Hematopoietic multipotent progenitor cell (in vitro differentiated cells): ENCODE results near the gene TNF. TPM values are rescaled to one million over a fixed set of nuclear protein-coding genes. Genes with fewer than 3 reads are reported as not detected.
A peak's percentile ranks its signal among the peaks of the same experiment; 100 is the strongest.
"Not testable (repeated sequence)": the region's sequence is repeated elsewhere in the genome, so short reads cannot be mapped to it uniquely, and the experiment has no call there.

Experiments
- DNase-seq, 3 donors: peaks; one replicate each; pipeline ENCODE4 v3.0.0-alpha.2; 2011 to 2015; ENCODE audit warnings: low read depth in 2 of 3, low spot score in 2 of 3
- total RNA-seq: library from RNA; depleted of rRNA; stranded (reverse); fragments of >200 nt; gene quantifications from one replicate; pipeline ENCODE4 v1.2.3, GENCODE V29; 2012

TNF gene
- total RNA-seq, 1 donor: 0.27 TPM

- peak in 2 of 3 donors; percentile 92 to 97 for DNase-seq
Measured at GRCh38 chr6:31586599-31587281, 11.4 kb downstream of the TNF start.

GRCh38 chr6:31587791-31588777 is 12.7 kb downstream of the TNF start:
- no peak for DNase-seq

- DNase-seq: no peak
Measured at GRCh38 chr6:31588871-31589650, 13.7 kb downstream of the TNF start.

GRCh38 chr6:31590691-31591090 is 15.3 kb downstream of the TNF start:
- DNase-seq: not testable (repeated sequence)

- no peak for DNase-seq
Measured at GRCh38 chr6:31592396-31592771, 17.0 kb downstream of the TNF start.

- peak in 2 of 3 donors; percentile 64 to 81 for DNase-seq
Measured at GRCh38 chr6:31597006-31597405, 21.6 kb downstream of the TNF start.

GRCh38 chr6:31607317-31607716 is 32.0 kb downstream of the TNF start:
- no peak for DNase-seq

- peak in 1 of 3 donors; percentile 66 for DNase-seq
Measured at GRCh38 chr6:31609519-31610406, 34.4 kb downstream of the TNF start.

- DNase-seq: no peak
Measured at GRCh38 chr6:31610968-31611367, 35.6 kb downstream of the TNF start.

GRCh38 chr6:31614075-31614619 is 38.8 kb downstream of the TNF start:
- no peak for DNase-seq

- DNase-seq: peak in 1 of 3 donors; percentile 44
Measured at GRCh38 chr6:31614684-31615578, 39.6 kb downstream of the TNF start, which contains the start of gene AIF1. AIF1 (plus strand) TSS chr6:31615234; CDS start chr6:31615330, 96 bp downstream.

GRCh38 chr6:31615748-31616147 is 40.4 kb downstream of the TNF start:
- peak in 2 of 3 donors; percentile 70 to 91 for DNase-seq

GRCh38 chr6:31617010-31617409 is 41.6 kb downstream of the TNF start:
- no peak for DNase-seq

- DNase-seq: peak; percentile 95 to 100 (median 99)
Measured at GRCh38 chr6:31619805-31620585, 44.6 kb downstream of the TNF start.

GRCh38 chr6:31620586-31621319 is 45.4 kb downstream of the TNF start, which contains the start of gene PRRC2A:
PRRC2A (plus strand) TSS chr6:31620715; CDS start chr6:31622790, 2,075 bp downstream.
- peak in 2 of 3 donors; percentile 78 to 90 for DNase-seq

GRCh38 chr6:31621320-31621939 is 46.1 kb downstream of the TNF start:
- DNase-seq: no peak
